ENCODE measurements around the gene WASHC2A.
"Not testable (repeated sequence)": the region's sequence is repeated elsewhere in the genome, so short reads cannot be mapped to it uniquely, and the experiment has no call there.

Gene WASHC2A

GRCh38 chr10:50145575-50145974 is 77.8 kb downstream of the WASHC2A start:
- DNase-seq (ENCODE audit: low spot score): not testable (repeated sequence)

GRCh38 chr10:50152792-50153272 is 85.1 kb downstream of the WASHC2A start:
- DNase-seq (ENCODE audit: low spot score): no peak

- DNase-seq (ENCODE audit: low spot score): not testable (repeated sequence)
Observed at GRCh38 chr10:50157868-50158267, 90.1 kb downstream of the WASHC2A start.

- DNase-seq (ENCODE audit: low spot score): not testable (repeated sequence)
Observed at GRCh38 chr10:50159856-50160255, 92.1 kb downstream of the WASHC2A start.

- DNase-seq (ENCODE audit: low spot score): not testable (repeated sequence)
Observed at GRCh38 chr10:50165038-50165437, 97.3 kb downstream of the WASHC2A start.

GRCh38 chr10:50167833-50168232 is 100.1 kb downstream of the WASHC2A start:
- not testable (repeated sequence) for DNase-seq (ENCODE audit: low spot score)

- DNase-seq (ENCODE audit: low spot score): not testable (repeated sequence)
Observed at GRCh38 chr10:50169506-50169905, 101.8 kb downstream of the WASHC2A start.

GRCh38 chr10:50174788-50175525 is 107.2 kb downstream of the WASHC2A start:
- not testable (repeated sequence) for DNase-seq (ENCODE audit: low spot score)

Data from left forelimb (tissue), 1 donor.